ENCODE measurements around the gene PDE7B. TPM values are rescaled to one million over a fixed set of nuclear protein-coding genes. Genes with fewer than 3 reads are reported as not detected.
A peak's percentile ranks its signal among the peaks of the same experiment; 100 is the strongest.

PDE7B gene
- total RNA-seq, 1 donor from 2014 or later, result 24.5 TPM

DNA sequence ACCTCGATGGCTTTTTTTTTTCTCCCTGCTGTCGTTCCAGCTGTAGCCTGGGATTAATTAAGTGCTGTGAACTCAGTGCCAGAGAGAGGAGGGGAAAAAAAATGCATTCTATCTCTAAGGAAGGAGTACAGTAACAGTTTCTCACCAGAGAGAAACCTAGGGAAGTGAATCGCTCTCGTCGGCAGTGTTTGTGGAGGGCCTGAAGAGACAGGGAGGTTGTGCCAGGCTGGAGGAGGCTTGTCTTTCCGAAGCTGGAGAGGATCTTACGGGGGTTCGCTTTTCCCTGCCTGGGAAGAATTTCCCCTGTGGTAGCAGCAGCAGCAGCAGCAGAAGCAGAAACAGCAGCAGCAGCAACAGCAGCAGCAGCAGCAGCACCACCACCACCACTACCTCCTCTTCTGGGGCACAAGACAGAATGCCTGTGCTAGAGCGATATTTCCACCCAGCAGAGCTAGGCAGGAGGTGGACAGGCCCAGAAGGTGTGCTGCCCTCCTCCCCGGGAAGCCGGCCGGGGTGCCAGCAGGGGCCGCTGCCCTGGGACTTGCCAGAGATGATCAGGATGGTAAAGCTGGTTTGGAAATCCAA is 186.5 kb downstream of the PDE7B start:
- ATAC-seq (peak; percentile 78), DNase-seq (peak; percentile 74)
- intact Hi-C loops (cut with micrococcal nuclease), result loop anchor here (5.0 to 10.0 kb wide), 2 partner anchors 189 to 503 kb away; no protein-coding TSS in a partner anchor

DNA sequence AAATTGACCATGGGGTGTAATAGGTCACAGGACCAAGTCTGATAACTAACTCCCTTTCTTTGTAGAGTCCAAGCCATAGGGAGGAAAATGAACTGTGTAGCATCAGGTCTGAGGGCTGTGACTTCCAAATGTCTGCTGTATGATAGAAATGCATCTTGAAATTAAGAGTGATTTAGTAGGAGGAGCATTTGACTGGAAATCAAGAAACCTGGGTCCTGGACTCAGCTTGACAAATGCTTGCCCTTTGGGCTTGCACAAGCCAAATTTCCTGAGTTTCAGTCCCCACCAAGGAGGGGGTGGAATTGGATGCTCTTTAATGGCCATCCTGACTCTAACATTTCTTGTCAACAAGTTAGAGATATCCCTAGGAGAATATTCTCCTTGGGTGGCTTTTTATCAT is 187.0 kb downstream of the PDE7B start:
- intact Hi-C loops (cut with micrococcal nuclease), result loop anchor here (5.0 to 10.0 kb wide), 2 partner anchors 189 to 504 kb away; no protein-coding TSS in a partner anchor
- ATAC-seq (peak; percentile 8), DNase-seq (no peak)

DNA sequence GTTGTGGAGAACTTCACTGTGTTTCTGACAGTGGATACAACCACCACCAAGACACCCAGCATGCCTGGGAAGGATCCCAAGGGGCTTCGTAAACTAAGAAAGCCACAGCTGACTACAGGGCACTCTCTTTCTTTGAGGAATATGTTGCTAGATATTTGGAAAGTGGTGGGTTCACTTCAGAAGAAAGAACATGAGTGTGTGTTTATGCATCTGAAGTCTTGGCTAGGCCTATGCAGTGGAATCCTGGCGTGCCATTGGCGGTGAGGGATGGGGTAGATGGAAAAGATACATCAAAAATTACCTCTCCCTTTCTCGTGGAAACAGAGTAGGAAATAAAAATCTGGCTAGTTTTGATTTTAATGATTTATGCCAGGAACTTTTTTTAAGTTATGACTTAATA is 187.7 kb downstream of the PDE7B start:
- intact Hi-C loops (cut with micrococcal nuclease), result loop anchor here (5.0 to 10.0 kb wide), 2 partner anchors 188 to 504 kb away; no protein-coding TSS in a partner anchor
- DNase-seq, result no peak
- ATAC-seq, result peak; percentile 16

DNA sequence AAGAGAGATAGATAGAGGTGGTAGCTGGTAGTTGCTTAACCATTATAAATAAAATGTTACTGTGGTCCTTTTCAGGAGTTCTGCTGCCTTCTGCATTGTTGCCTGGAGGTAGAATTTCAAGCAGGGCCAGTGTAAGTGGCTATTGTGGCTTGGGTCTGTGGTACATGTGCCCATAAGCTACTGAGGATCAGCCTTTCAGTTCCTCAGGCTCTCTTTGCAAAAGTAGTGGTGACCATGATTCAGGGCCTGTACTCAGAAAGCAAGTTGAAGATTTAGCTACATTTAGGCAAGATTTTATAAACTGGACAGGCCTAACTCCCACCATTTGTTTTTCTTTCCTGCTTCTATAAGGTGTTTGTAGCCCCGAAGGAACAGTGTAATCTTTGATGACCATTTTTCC is 199.0 kb downstream of the PDE7B start:
- DNase-seq (no peak), ATAC-seq (peak; percentile 37)
- intact Hi-C loops (cut with micrococcal nuclease), result no loop called here

DNA sequence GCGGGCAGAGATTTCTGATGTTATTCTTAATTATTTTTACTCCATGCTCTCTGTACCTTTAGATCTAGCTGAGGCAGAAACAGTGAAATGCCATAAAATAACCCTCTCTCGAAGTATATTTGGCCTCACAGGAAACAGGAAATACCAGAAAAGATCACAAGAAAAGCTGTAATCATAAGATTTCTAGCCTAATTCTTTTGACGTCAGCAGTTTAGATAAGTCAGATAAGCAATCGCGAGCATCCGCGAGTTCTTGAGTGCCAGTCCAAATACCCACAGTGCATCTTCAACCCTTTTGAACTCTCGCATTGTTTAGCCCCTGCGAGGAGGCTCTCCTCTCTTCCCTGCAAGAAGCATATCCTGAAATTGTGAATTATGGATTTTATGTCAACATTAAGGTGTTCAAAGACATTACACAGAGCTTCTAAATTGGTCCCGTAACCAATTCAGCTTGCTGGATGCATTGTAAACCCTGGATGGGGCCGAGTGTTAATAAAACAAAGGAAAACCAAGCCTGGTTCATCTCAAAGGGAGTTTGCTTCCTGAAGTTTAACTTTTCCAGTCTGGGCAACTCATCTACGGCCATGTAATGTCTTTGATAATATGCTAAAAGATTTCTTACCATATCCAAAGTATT is 199.8 kb downstream of the PDE7B start:
- DNase-seq, result no peak
- intact Hi-C loops (cut with micrococcal nuclease), result no loop called here
- peak; percentile 55 for ATAC-seq

DNA sequence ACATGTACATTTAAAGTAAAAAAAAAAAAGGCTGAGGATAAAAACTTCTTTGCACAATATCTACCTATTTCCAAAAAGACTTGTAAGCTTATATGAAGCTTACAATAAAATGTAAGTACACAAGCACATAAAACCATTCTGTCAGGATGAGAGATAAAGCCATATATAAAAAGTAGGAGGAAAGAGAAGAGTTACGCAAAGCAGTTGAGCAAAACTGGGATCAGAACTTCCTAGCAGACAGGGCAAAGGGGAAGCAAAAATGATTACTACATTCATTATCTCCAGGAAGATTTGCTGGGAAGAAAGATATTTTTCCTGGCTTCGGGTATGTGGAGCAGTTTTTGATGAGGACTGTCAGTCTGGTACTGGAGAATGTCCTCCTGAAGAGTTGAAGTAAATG is 200.5 kb downstream of the PDE7B start:
- no peak for DNase-seq
- intact Hi-C loops (cut with micrococcal nuclease), result no loop called here
- ATAC-seq, result no peak

DNA sequence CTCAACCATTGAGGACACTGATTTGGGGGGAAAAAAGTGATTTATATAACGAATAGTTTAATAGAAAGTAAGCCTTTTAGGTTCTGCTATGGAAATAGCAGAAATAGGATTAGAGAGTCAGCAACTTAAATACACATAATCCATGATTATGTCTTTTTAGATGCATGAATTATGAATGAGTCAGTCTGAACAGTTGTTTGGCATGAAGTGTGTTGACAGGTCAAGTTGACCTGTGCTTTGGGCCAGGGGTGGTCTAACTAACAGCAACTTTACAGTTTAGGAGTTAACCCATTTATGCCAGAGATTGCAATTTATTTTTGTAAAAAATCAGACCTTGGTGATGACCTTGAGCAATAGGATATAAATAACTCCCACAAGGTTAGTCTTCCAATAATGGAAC is 207.4 kb downstream of the PDE7B start:
- DNase-seq, result no peak
- intact Hi-C loops (cut with micrococcal nuclease), result no loop called here
- peak; percentile 25 for ATAC-seq

DNA sequence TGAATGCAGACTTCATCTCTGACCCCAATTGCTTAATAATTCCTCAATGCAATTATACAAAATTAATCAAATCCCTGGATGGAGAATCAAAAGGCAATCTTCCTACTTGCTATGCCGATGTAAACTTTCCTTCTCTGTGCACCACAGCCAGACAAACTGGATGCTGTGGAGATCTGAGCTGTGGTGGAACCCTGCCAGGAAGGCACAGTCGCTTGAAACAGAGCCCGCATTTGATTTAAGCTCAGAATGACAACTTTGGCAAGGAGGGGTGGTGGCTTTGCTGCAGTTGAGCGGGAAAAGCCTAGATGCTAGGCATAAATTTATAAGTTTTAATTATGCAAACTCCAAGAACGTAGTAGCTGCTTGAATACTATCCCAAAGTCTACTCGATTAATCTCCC is 207.8 kb downstream of the PDE7B start:
- ATAC-seq (peak; percentile 61), DNase-seq (peak; percentile 50)
- intact Hi-C loops (cut with micrococcal nuclease), result no loop called here

DNA sequence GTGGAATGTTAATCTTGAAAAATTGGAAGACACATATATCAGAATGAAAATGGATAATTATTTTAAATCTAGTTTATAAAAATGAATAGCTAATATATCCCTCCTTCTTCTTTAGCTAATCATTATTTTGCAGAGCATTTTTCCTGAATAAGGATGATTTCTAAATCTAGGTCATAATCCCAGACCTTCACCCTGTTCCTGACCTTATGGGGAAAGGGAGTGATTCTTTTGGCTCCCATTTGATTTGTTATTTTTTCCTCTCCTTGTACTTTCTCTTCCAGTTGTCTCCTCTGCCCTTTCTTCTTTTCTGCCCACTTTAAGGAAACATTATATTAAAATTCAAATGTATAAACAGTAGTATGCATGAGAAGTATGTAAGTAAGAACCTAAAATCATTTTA is 208.6 kb downstream of the PDE7B start:
- ATAC-seq (peak; percentile 17), DNase-seq (no peak)
- intact Hi-C loops (cut with micrococcal nuclease), result no loop called here

DNA sequence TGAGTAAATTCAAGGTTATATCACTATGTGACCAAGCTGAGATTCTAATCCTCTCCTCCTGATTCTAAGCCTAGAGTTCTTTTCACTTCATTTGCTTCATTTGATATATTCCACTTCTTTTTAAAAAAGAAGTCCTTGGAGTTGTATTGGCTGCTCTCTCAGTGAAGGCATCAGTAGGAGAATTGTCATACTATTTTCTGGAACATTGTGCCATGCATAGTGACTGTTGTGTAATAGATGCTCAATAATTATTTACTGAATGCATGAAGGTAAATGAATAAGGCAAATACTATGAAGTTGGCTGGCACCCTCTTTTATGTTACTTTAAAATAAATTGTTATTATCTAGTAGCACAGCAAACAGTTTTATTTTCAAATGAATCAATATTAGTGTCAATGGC is 209.3 kb downstream of the PDE7B start:
- ATAC-seq (no peak), DNase-seq (no peak)
- intact Hi-C loops (cut with micrococcal nuclease), result no loop called here

DNA sequence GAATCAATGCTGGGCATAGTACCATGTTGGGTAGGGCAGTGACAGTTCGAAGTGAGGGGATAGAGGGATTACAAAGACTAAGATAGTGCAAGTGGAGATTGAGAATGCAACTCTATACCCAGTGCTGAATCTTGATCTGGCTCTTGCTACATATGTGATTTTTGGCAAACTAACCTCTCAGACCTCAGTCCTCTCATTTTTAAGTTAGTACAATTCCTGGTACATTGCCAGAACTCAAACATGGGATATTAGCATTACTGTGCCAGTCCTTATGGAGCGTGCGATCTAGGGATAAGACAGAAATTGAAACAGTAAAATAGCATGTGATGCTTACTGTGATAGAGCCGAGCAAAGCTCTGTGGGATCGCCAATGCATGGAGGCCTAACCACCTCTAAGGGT is 210.2 kb downstream of the PDE7B start:
- intact Hi-C loops (cut with micrococcal nuclease), result no loop called here
- ATAC-seq (no peak), DNase-seq (no peak)

DNA sequence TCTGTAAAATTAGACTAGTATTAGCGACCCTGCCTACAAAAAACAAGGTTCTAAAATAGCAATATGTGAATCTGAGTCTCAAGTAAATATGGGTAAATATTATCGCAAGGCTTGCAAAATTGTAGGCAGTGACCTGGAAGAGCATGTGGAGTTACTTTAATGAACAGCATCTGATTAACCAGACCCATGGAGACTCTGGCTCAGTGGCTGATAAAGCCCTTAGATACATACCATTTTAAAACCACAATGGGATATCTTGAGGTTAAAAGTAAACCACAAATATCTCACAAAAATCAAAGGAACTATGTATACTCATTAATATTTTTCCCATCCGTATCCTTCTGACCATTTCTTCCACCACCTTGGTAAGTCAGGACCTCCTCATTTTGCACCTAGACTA is 211.6 kb downstream of the PDE7B start:
- ATAC-seq (no peak), DNase-seq (no peak)
- intact Hi-C loops (cut with micrococcal nuclease), result no loop called here

DNA sequence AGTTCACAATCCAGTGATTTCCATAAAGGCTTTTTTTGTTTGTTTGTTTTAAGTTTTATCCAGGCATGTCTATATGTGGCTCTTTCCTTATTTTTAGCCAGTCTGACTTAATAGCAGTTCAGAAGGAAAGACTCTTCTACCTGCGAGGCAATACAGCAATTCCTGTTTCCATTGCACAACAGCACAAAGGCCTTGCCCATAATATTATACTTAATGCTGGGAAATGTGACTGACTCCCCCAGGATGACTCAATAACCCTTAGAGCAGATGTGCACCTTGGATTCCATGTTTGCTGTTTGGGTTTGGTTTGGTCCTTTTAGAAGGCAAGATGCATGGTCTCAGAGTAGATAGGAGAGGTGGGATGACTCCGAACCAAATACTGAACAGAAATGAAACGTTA is 214.5 kb downstream of the PDE7B start:
- ATAC-seq (no peak), DNase-seq (no peak)
- intact Hi-C loops (cut with micrococcal nuclease), result no loop called here

DNA sequence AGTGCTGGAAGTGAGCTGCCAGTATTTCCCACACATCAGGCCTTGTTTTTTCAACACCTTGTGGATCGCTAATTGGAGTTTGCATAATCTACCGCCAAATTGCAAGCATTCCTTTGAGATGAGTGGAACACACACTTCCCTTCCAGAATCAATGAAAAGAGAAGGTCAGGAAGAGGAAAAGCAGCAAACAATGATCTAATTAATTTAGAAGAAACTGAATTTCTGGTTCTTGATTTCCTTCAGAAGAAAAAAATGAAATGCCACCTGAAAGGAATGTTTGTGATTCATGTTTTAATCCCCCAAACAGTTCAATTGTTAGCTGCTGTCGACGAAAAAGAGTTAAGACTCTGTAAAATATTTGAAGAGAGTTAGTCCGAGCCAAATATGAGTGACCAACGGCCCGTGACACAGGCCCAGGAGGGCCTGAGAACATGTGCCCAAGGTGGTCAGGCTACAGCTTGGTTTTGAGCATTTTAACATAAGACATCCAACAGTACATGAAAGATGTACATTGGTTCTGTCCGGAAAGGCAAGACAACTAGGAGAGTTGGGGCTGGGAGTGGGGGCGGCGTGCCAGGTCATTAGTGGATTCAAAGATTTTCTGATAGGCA is 216.3 kb downstream of the PDE7B start:
- intact Hi-C loops (cut with micrococcal nuclease), result no loop called here
- ATAC-seq (peak; percentile 36), DNase-seq (no peak)

DNA sequence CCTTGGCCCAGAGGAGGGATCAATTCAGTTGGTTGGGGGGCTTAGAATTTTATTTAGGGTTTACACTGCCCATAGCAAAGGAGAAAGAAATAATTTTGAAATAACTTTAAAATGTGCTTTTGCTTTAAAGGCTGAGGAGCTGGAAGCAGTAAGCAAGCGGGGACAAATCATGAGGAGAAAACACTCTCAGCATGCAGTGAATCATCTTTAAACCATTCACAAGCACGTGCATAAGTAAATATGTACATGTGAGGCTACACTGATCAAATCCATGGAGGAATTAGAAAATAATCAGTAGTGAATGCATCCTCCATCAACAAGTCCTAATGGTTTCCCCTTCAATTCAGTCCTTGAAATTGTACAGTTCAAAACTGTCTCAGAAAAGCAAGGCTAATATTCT is 217.6 kb downstream of the PDE7B start:
- ATAC-seq (no peak), DNase-seq (no peak)
- intact Hi-C loops (cut with micrococcal nuclease), result no loop called here

DNA sequence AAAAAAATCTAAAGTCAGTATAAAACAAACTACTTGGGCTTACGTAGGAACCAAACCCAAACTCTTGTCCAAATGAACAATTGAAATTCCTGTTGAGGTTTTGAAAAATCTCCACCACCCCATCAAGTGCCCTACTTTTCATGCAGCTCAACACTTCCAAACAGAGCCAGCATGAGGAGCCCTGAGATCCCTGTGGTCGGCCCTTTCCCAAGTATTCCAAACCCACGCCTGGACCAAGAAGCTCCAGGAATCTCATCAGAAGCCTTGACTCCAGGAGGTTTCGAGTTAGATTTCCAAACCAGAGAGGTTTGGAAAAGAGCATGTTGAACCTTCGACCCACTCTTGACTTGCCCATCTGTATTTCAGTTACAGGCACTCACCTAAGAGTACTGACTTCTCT is 219.3 kb downstream of the PDE7B start:
- intact Hi-C loops (cut with micrococcal nuclease), result no loop called here
- no peak for DNase-seq
- no peak for ATAC-seq

DNA sequence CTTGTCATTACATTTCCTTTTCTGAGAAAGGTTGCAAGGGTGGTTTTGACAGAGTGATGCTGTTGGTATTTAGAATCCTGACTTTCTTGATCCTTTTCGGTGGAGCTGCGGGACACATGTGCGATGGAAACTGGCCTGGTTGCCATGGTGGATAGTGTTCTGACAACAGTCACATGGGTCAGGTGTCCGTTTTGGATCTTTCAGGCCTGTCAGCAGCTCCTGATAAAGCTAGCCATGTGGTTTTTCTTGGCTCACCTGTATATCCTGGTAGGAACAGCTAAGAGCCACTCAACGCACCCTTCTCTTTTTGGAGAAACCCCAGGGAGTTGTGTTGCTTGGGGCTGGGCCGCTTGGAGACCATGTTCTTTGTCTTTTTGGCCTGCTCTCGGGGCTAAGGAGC is 221.2 kb downstream of the PDE7B start:
- DNase-seq (peak; percentile 67), ATAC-seq (peak; percentile 96)
- intact Hi-C loops (cut with micrococcal nuclease), result no loop called here

DNA sequence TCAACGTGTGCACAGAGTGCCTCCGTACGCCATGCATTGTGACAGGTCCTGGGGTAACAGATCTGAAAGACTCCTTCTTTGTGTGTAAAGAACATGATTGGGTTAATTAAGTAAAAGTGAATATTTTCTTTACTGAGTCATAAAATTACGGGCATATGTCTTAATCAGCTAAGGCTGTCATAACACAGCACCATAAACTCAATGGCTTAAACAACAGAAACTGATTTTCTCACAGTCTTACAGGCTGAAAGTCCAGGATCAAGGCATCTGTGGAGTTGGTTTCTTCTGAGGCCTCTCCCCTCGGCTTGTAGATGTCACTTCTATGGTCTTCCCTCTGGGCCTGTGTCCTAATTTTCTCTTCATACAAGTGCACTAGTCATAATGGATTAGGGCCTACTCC is 221.7 kb downstream of the PDE7B start:
- no peak for ATAC-seq
- DNase-seq, result no peak
- intact Hi-C loops (cut with micrococcal nuclease), result no loop called here

DNA sequence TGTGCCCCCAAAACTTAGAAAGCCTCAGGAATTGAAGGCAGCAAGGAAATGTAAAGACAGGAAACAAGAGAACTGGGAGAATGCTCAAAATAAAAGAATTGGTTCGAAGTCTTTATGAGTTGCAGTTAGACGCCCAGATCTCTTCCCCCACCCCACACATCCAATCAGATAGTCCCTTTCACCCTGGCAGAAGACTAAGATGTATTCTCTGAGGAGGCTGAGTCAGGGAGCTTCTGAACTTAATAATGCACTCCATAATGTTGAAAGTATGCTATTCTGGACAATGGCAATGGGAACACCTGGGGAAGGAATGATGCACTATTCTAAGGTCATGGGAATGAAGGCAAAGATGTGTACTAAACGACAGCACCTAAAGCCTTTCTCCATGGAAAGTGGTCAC is 225.0 kb downstream of the PDE7B start:
- no peak for DNase-seq
- no peak for ATAC-seq
- intact Hi-C loops (cut with micrococcal nuclease), result no loop called here

DNA sequence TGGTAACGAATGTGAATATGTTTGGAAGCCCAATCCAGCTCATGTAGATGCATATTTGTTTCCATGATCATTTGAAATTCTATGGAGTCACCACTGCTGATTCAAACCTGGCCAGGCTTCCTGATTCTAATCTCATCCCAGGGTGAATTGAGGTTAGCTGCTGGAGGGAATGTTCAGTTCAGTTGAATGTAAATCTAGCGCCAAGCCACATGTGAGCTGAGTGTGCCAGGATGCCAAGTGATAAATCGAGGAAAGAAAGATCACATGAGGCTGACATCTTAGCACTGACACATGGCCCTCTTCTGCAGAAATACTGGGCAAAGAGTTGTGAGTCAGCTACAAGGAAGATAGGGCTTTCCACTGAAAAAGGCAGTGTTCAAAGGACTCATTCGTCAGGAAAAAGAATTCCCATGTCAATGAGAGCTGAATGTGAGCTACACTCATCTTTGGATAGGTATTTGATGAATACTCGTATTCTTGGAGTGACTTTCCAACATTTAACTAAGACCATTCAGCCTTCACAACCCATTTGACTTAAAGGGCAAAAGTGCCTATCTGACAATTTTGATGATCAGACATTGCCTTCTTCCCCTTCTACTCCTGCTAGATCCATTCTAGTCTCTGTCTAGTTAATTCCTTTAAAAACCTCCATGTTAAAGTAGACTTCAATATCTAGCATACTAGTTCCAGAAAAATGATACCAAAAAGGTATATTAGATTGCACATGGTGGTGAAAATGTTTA is 226.5 kb downstream of the PDE7B start:
- intact Hi-C loops (cut with micrococcal nuclease), result no loop called here
- ATAC-seq (peak; percentile 74), DNase-seq (no peak)
